GM04503 (cell line): ENCODE results near the gene FZD2.
"Not testable (repeated sequence)": the region's sequence is repeated elsewhere in the genome, so short reads cannot be mapped to it uniquely, and the experiment has no call there.

ENCODE experiments used
- DNase-seq: peaks from one replicate; pipeline ENCODE4 v3.0.0-alpha.2; 2012; ENCODE audit warnings: low read depth

FZD2 gene

DNA sequence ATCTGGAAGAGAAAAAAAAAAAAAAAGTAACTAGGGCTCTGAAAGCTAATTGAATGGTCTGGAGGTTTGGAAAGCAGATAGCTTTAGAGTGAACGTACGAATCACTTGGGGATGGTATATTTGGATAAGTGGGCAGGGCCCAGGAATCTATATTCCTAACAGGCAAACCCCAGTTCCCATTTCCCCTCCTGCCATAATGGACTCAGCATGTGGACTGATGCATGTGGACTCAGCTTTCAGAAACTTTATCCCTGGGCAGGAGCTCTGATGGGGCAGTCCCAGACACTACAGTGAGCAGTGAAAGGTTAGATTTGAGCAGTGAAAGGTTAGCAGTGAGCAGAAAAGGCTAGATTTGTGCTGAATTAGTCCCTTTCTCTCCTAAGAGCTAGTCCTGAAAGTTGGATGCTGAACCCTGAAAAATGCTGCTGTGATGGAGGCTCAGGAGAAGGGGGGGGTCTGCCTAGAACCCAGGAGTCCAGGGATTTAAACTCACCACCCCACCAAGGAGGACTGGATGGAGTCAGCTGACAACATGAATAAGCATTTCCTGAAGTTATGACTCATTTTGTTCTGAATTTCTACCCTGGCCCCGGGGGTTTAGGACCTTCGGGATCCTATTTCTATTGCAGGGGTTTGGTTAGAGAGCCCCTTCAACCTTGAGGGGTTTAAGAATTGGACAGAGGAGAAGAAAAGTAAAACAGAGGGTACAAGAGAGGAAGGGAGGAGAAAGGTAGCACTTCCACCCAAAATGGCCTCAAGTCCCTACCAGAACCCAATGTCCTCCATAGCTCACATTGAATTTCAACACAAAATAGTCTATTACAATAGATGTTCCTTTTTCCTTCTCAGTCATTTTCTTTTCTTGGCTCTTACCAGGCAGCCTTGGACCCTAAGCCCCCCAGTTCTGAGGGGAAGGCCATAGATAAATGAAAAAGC is 10.3 kb upstream of the FZD2 start:
- DNase-seq: no peak

DNA sequence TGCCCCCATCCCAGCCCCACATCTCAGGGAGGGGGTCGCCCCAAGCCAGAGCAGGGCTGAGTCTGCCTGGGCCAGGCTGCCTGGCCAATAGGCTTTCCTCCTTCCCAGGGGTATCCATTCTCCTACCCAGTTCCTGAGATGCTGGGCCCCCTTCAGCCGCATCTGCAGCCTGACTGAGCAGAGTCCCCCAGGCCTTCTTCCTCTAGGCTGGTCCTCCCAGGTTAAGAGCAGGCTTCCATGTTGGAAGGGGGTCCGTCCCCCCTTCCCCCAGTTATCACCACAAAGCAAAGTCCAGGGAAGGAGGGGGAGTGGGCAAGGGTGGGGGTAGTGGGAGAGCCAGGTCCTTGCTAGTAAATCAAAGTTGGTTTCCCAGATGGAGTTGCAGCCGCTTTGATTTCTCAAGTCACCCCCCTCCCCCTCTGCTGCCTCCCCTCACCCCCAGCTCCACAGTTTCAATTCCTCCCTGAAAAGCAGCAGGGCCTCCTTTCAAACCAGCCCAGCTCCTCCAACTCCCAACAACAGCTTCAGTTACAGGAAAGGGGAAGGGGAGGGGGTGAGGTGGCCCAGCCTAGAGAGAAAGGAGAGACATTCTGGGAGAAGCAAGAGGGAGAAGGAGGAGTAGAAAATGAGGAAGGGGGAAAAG is 9.5 kb upstream of the FZD2 start:
- no peak for DNase-seq

DNA sequence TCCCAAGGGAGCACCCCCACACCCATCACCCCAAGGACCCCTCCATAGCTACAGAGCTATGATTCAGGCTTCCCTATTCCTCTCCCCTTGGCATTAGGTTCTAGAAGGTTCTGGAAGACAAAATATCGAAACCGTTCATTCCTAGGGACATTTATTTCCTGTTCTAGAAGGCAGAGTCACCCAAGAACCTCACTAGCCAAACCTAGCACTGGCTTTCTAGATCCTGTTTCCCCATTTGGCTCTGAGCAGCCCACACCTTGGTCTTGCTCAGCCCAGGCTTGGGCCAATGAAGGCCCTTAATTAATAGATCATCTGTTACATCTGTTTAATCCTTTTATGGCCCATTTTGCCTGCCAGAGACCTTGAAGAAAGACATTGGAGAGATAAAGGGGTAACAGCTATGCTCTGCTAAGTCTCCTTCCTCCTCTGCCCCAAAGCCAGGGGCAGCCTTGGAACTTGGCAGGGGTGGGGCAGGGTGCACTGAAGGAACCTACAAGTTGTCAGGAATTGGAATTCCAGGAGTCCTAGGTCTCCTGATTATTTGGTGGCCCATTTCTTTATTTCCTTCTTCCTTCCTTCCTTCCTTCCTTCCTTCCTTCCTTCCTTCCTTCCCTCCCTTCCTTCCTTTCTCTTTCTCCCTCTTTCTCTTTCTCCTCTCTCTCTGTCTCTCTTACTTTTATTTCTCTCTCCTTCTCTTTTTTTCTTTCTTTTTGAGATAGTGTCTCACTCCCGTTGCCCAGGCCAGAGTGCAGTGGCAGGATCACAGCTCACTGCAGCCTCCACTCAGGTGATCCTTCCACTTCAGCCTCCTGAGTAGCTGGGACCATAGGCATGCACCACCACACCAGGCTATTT is 8.7 kb upstream of the FZD2 start:
- no peak for DNase-seq

DNA sequence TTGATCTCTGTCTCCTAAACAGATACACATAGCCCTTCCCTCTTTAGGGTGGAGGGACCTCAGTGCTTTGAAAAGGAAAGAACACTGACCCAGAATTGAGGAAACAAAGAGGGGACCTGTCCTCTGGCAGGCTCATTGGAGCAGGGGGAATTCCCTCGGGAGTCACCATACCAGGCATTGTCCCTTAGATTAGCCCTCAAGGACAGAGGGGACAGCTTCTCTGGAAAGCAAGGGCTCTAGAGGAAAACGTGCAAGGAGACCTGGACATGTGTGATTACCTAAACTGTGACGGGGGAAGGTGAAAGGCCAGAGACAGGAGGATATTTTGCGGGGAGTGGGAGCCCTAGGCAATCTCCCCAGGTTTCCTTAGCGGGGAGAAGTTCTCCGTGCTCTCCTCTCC is 7.6 kb upstream of the FZD2 start:
- DNase-seq: no peak

DNA sequence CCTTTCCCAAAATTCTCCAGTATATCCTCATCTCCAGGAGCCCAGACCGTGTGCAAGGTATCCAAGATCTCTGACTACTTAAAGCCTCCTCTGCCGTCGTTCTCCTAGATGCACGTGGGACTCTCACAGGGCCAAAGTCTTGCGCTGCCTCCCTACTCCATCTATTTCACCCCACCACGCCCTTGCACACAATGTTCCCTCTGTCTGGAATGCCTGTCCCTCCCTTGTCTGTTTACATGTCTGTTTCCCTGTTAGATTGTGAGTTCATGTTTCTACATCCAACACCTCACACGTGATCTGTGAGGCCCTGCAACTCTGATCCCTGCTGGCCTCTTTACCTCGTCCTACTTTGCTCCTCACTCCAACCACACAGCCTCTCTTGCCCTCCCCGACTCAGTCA is 4.9 kb upstream of the FZD2 start:
- no peak for DNase-seq

DNA sequence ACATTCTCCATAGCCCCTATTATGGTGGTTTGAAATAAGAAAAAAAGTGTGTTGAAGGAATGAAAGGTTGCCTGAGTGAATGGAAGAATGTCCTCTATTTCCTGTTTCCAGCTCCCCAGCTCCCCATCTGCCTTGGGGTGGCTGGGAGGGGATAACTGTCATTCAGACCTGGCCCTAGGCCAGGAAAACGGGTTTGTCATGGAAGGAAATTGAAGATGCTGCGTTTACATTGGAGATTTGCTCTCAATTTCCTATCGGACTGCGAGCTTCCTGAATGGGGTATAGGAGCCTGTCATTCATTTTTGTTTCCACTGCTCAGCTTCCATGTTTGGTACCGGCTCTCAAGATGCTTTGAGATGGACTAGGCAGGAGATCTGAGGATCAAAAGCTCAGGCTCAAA is 2.2 kb upstream of the FZD2 start:
- no peak for DNase-seq

DNA sequence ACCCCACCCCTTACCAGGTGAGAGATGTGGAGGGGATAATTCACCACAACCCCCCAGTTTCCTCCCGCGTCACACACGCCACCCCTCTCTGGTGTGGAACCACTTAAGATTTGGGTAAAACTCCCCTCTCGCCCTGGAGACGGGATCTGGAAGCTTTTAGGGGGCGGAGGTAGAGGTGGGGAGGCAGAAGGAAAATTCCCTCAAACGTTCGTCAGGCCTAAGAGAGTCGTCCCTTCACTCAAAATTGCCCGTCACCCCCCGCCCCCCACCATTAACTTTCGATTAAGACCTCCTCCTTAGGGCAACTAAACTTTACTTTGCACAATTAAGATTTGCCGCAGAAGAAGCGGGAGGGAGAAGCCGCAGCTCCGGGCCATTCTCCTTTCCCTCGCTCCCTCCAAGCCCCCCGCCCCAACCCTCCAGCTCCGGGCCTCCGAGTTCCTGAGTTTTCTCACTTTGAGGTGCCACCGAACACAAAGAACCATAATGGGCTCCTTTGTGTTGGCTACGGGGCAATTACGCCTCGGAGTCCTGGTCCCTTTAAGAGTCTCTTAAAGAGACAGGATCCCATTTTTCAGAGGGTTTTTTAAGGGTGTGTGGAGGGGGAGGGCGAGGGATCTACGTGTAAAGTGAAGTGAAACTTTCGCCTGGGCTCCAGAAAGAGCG is 985 bp upstream of the FZD2 start:
- no peak for DNase-seq

DNA sequence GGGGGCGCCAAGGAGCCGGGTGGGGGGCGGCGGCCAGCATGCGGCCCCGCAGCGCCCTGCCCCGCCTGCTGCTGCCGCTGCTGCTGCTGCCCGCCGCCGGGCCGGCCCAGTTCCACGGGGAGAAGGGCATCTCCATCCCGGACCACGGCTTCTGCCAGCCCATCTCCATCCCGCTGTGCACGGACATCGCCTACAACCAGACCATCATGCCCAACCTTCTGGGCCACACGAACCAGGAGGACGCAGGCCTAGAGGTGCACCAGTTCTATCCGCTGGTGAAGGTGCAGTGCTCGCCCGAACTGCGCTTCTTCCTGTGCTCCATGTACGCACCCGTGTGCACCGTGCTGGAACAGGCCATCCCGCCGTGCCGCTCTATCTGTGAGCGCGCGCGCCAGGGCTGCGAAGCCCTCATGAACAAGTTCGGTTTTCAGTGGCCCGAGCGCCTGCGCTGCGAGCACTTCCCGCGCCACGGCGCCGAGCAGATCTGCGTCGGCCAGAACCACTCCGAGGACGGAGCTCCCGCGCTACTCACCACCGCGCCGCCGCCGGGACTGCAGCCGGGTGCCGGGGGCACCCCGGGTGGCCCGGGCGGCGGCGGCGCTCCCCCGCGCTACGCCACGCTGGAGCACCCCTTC is 484 bp downstream of the FZD2 start:
- DNase-seq: no peak

DNA sequence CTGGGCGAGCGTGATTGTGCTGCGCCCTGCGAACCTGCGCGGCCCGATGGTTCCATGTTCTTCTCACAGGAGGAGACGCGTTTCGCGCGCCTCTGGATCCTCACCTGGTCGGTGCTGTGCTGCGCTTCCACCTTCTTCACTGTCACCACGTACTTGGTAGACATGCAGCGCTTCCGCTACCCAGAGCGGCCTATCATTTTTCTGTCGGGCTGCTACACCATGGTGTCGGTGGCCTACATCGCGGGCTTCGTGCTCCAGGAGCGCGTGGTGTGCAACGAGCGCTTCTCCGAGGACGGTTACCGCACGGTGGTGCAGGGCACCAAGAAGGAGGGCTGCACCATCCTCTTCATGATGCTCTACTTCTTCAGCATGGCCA is 1.0 kb downstream of the FZD2 start:
- DNase-seq: no peak

DNA sequence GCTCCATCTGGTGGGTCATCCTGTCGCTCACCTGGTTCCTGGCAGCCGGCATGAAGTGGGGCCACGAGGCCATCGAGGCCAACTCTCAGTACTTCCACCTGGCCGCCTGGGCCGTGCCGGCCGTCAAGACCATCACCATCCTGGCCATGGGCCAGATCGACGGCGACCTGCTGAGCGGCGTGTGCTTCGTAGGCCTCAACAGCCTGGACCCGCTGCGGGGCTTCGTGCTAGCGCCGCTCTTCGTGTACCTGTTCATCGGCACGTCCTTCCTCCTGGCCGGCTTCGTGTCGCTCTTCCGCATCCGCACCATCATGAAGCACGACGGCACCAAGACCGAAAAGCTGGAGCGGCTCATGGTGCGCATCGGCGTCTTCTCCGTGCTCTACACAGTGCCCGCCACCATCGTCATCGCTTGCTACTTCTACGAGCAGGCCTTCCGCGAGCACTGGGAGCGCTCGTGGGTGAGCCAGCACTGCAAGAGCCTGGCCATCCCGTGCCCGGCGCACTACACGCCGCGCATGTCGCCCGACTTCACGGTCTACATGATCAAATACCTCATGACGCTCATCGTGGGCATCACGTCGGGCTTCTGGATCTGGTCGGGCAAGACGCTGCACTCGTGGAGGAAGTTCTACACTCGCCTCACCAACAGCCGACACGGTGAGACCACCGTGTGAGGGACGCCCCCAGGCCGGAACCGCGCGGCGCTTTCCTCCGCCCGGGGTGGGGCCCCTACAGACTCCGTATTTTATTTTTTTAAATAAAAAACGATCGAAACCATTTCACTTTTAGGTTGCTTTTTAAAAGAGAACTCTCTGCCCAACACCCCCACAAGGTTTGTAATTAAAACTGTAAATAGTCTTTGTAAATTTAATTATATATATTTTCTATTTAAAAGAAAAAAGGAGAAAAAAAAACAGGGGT is 1.7 kb downstream of the FZD2 start:
- no peak for DNase-seq

DNA sequence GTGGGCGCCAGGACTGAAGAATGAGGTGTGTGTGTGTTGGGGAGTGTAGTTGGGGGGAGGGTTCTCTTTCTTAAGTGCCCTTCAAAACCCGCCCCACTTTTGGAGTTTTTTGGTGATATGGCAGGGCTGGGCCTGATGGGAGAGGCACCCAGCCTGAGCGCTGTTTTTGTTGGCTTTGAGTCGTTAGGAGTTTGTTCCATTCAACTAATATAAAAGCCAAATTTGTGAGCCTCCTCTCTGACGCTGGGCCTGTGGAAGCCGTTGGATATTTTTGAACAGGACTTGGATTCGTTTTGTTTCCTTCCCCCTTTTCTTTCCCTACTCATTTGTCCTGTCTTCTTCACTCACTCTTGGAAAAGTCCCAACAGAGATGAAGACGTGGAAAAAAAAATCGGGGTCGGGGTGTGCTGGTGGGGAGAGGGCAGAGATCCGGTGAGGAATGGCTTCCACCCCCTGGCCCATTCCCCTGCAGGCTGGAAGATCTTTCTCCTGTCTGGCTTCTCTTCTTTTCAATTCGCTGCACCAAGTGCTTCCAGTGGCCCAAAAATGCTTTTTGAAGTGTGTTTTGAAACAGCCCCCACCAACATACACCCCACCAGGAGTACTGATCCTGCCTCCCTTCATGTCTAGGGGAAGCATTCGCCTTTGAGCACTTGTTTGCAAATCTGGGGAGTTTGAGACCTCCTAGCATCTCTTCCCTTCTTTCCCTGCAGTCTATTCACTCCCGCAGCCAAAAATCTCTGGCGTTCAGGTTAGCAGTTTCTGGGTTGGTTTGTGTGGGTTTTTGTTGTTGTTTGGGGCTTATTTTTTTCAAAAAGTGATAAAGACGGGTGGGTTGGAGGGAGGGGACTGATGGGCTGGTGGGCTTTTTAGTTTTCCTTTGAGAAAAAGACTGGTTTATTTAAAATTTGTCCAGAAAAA is 2.6 kb downstream of the FZD2 start:
- DNase-seq: no peak

DNA sequence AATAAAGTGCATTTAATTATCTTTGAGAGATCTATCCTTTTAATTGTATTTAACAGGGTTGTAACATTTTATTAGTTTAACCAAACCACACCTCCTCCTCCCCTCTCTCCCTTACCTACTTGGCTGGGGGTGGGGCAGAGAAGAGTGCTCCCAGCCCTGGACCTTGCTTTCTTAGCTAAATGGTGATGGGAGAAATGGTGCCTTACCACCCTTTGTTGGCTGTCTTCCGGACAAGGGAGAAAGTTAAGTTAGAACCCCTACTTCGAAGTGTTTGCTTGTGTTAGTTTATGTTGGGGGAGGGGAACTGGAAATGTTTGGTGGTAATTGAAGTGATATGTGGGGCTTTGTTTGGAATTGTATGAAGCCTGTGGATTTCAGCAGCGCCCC is 3.9 kb downstream of the FZD2 start:
- no peak for DNase-seq

DNA sequence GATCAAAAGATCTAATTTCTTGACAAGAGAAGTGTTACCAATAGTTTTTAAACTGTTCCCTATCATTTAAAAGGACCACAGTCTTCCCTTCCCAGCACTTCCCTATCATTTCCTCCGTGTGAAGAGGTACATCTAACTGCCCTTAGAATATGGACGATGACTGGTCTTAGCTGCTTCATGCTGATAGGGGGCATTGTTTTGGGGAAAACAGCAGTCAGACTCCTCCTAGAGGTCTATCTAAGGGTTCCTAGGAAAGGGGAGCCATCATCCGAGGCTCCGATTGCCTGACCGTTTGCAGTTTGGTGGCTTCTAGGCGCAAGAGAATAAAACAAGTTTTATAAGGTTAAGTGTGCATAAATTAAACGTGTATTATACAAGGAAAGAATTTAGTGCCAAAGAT is 7.1 kb downstream of the FZD2 start:
- DNase-seq: no peak

DNA sequence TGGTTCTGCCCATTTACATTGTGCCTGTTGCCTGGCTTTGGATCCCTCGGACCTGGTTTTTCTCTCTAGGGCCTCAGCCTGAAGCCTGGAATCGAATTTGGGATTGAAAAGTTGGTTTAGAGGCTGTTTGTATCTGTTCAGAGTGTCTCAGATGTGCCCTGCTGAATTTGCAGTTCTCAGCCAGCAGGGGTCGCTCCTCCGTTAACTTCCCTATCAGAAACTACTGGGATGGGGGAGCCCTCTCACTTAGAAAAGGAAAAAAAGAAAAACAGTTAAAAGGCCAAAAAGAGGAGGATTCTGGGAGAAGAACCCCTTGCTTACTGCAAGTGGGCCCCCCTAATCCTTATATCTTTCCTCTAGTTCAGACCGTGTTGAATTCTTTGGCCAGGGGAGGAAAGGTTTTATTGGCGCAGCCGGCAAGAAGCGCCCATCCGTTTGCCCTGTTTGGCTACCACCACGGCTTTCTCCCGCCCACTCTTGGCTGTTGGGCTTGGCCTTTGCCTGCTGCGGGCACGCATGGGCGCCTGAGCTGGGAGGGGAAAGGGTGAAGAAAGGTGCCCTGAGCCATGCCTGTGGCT is 8.7 kb downstream of the FZD2 start:
- no peak for DNase-seq

DNA sequence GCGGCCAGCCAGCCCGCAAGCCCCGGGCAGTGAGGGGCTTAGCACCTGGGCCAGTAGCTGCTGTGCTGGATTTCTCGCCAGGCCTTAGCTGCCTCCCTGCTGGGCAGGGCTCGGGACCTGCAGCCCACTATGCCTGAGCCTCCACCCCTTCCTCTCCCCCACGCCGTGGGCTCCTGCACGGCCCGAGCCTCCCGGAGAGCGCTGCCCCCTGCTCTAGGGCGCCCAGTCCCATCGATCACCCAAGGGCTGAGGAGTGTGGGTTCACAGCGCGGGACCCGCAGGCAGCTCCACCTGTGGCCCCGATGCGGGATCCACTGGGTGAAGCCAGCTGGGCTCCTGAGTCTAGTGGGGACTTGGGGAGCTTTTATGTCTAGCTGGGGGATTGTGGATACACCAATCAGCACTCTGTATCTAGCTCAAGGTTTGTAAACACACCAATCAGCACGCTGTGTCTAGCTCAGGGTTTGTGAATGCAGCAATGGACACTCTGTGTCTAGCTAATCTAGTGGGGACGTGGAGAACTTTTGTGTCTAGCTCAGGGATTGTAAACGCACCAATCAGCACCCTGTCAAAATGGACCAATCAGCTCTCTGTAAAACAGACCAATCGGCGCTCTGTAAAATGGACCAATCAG is 11.1 kb downstream of the FZD2 start:
- DNase-seq: not testable (repeated sequence)

DNA sequence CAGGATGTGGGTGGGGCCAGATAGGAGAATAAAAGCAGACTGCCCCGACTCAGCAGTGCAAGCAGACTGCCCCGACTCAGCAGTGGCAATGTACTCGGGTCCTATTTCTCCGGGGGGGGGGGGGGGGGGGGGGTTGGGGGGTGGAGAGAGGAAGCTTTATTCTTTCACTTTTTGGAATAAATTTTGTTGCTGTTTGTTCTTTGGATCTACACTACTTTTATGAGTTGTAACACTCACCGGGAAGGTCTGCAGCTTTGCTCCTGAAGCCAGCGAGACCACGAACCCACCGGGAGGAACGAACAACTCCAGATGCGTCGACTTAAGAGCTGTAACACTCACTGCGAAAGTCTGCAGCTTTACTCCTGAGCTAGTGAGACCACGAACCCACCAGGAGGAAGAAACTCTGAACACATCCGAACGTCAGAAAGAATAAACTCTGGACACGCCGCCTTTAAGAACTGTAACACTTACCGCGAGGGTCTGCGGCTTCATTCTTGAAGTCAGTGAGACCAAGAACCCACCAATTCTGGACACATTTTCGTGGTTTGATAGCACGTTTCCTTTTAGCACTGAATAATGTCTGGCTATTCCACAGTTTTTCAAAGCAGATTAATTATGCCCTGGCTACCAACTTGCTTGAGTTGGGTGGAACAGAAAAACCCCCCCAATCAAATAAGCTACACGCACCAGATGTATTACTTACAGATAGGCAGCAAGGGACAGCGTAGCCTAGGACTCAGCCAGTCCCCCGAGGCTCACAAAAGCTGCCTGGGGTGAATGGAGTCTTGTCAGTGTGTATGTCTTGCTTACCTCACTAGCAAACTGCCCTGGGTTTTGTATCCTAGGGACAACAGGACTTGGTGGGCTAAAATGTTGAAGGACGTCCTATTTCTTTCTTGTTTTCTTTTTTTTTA is 11.9 kb downstream of the FZD2 start:
- DNase-seq: no peak

DNA sequence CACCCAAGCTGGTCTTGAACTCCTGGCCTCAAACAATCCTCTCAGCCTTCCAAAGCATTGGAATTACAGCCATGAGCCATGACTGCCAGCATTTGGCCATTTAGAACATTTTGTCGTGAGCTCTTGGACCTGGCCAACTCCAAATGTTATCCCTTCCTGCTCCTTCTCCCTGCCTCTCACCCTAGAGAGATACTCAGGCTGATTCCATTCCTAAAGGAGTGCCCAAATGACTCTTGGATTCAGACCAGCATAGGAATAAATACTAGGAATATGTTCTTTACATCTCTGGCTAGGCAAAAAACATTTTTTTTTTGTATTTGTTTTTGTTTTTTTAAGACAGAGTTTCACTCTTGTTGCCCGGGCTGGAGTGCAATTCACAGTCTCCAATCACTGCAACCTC is 15.5 kb downstream of the FZD2 start:
- DNase-seq: no peak

DNA sequence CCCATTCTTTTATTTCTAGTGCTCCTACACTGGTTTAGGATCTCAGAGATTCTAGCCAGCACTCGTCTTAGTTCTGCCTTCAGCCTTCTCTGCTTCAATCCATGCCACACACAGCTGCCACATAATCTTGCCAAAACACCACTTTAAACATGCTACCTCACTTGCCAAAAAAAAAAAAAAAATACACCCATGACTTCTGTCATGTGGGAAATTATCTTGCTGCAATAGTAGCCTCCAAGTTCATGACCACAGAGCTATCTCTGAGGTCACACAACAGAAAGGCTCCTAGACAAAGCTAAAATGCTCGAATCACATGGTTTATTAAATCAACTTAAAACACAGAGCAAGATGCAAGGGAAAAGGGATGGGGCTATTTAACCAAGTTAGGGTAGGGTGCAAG is 18.1 kb downstream of the FZD2 start:
- DNase-seq: no peak
